Kidney epithelial cell (primary cell): Measurements from ENCODE around the gene DOCK10. TPM values are rescaled to one million over a fixed set of nuclear protein-coding genes. Genes with fewer than 3 reads are reported as not detected.

Source experiments
- DNase-seq: peaks from one replicate; pipeline ENCODE4 v3.0.0-alpha.2; 2010; ENCODE audit warnings: low read depth
- H3K27me3 ChIP-seq: 2 replicates; pipeline ENCODE4 v1.6.0; 2011; ENCODE audit warnings: low read length; ENCODE audit not compliant: control insufficient read depth, insufficient read depth
- H3K36me3 ChIP-seq: 2 replicates; pipeline ENCODE4 v1.5.1; 2011; ENCODE audit warnings: low read length; ENCODE audit not compliant: control insufficient read depth, insufficient read depth
- H3K4me3 ChIP-seq: 2 replicates; pipeline ENCODE4 v1.5.1; 2011; ENCODE audit warnings: low read depth, mild to moderate bottlenecking, control low read depth, low read length
- total RNA-seq: library from RNA; depleted of rRNA; stranded (reverse); fragments of >200 nt; gene quantifications from 2 replicates; pipeline ENCODE4 v1.2.3, GENCODE V29; 2015
- TF ChIP-seq, protein P1 (sequence below): IDR thresholded peaks from 2 replicates; pipeline ENCODE4 v1.5.1; 2011; ENCODE audit warnings: mild to moderate bottlenecking, moderate library complexity, low read length, control low read depth, inconsistent platforms; ENCODE audit not compliant: insufficient read depth, poor library complexity, severe bottlenecking

Gene DOCK10
- total RNA-seq, 1 donor from 2014 or later: 5.0 TPM

DNA sequence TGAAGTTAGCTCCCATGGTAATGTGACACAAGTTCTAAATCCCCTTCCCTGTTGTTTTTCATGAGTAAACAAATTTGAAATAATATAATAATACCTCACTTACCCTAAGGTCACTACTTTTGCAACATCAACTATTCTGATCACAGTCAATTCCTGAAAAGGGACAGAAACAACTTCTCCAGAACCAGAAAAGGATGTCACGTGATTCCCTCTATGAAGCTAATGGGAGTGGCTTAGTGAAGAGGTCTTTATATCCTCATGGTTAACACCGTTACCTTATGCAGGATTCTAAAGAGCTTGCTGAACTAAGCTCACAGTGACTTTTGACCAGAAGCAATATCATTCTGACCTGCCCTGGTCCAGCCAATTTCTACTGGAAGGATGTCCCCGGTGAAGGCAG is 51.6 kb downstream of the DOCK10 start:
- Histone ChIP-seq H3K36me3 (no peaks in the 10 kb centered on the region), H3K4me3 (no peak overlapping the region), H3K27me3 (no peaks in the 10 kb centered on the region)
- TF ChIP-seq, protein P1, sequence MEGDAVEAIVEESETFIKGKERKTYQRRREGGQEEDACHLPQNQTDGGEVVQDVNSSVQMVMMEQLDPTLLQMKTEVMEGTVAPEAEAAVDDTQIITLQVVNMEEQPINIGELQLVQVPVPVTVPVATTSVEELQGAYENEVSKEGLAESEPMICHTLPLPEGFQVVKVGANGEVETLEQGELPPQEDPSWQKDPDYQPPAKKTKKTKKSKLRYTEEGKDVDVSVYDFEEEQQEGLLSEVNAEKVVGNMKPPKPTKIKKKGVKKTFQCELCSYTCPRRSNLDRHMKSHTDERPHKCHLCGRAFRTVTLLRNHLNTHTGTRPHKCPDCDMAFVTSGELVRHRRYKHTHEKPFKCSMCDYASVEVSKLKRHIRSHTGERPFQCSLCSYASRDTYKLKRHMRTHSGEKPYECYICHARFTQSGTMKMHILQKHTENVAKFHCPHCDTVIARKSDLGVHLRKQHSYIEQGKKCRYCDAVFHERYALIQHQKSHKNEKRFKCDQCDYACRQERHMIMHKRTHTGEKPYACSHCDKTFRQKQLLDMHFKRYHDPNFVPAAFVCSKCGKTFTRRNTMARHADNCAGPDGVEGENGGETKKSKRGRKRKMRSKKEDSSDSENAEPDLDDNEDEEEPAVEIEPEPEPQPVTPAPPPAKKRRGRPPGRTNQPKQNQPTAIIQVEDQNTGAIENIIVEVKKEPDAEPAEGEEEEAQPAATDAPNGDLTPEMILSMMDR: no peak
- DNase-seq: no peak

DNA sequence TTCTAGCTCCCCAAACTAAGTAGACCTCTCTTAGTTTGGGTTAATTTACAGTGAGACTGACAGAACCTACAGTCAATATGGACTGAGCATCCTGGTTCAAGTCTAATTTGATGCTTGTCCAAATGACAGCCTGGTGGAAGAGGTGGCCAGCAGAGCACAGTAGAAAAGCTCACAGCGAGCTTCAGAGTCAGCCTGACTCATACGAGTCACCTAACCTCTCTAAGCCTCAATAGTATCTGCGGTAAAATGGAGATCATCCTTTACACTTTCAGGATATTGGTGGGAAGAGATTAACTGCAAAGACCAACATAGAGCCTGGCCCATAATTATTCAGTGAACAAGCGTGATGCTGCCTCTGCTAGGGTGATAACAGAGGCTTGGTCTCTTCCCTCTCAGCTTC is 54.5 kb downstream of the DOCK10 start:
- DNase-seq: no peak
- H3K4me3 ChIP-seq: no peak overlapping the region

DNA sequence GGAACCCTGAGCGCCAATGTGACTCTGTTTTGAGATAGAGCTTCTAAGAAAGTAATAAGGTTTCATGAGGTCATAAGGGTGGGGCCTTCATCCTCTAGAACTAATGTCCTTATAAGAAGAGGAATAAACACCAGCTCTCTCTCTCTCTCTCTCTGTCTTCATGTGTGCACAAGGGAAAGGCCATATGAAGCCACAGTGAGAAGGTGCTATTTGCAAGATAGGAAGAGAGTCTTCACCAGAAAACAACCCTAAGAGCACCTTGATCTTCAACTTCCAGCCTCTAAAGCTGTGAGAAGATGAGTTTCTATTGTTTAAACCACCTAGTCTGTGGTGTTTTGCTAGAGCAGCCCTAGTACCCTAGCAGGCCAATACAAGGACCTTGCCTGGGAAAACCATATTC is 55.8 kb downstream of the DOCK10 start:
- Histone ChIP-seq H3K27me3 (no peaks in the 10 kb centered on the region), H3K36me3 (no peaks in the 10 kb centered on the region), H3K4me3 (no peak overlapping the region)
- DNase-seq: no peak
- TF ChIP-seq, protein P1: no peak

More for the DNA sequence above, 54.5 kb downstream of the DOCK10 start:
- no peaks in the 10 kb centered on the region for H3K27me3 ChIP-seq
- no peaks in the 10 kb centered on the region for H3K36me3 ChIP-seq
- TF ChIP-seq, protein P1: no peak

DNA sequence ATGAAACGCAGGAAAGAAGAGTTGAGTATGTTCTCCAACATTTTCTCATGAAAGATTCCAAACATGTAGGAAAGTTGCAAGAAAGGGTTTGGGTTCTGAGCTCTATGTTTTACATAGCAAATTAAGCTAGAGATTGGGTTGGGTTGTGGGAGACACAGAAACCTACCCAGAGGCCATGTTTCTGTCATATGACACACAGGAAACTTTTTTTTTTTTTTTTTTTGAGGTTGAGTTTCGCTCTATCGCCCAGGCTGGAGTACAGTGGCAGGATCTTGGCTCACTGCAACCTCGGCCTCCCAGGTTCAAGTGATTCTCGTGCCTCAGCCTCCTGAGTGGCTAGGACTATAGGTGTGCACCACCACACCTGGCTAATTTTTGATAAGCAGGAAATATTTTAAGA is 57.6 kb downstream of the DOCK10 start:
- Histone ChIP-seq H3K36me3 (no peaks in the 10 kb centered on the region), H3K27me3 (no peaks in the 10 kb centered on the region), H3K4me3 (no peak overlapping the region)
- TF ChIP-seq, protein P1: no peak
- no peak for DNase-seq

DNA sequence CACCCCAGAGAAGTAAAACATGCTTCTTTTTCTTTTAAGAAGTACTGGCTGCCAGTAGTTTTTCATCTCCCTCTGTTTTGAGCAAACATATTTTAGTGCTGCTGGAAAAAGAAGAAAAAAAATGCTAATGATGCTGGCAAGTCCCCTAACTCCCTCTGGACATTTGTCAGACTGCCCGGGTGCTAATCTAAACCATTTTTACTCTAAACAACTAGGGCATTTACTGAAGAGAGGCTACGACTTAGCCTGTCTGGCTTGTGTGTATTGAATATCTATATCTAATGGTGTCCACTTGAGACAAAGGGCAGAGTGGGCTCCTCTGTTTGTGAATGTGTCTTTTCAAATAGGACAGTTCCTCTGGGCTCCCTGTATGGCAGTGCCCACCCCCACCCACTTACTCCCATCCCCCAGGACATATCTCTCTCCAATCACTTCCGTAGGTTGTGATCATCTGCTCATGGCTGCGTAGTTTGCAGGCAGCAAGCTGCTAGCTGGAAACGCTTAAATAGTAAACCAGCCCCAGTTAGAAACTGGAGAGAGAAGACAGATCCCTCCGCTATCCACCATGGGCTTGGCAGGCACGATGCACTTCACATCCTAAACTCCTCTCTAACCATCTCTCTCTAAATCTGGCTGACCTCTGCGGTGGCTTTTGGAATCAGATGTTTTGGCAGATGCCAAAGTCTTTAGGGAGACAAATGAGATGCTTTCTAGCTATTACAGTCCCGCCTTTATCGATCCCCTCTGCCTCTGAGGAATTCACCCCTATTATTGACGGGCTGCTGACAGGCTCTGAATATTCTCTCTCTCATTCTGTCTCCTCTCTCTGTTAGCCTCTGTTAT is 58.3 kb downstream of the DOCK10 start:
- H3K4me3 ChIP-seq: no peak overlapping the region
- TF ChIP-seq, protein P1: no peak
- H3K36me3 ChIP-seq: no peaks in the 10 kb centered on the region
- H3K27me3 ChIP-seq: no peaks in the 10 kb centered on the region
- DNase-seq: no peak
